Measurements from ENCODE around the gene DHX30. TPM values are rescaled to one million over a fixed set of nuclear protein-coding genes. Genes with fewer than 3 reads are reported as not detected.

DHX30 gene
- total and polyA plus RNA-seq, 2 of the 4 experiments (the other 2 are of a cell fraction), result 55.6 to 57.2 TPM

DNA sequence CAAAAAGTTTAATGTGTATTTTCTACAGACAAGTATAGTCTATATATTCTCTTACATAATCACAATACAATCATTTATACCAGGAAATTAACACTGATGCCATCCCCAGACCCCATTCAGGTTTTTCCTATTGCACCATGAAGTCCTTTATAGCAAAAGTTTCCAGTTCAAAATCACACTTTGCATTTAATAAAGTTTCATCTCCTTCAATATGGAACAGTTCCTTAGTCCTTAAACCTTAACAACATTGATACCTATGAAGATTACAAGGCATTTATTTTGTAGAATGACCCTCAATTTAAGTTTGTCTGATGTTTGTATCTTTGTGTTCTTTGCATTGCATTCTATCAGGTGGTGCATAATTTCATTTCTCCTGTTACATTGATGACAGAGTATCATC, 19.3 kb upstream of the DHX30 start:
- H3K18ac ChIP-seq (ENCODE audit: low read depth, low read length), result no peak overlapping the region
- no peak overlapping the region for H4K5ac ChIP-seq (ENCODE audit: low read depth, low read length)
- no peak overlapping the region for H3K23ac ChIP-seq (ENCODE audit: low read depth, low read length)
- in situ Hi-C loops (cut with MboI; ENCODE audit: low sequenced_read_pairs), result no loop called here
- no peak overlapping the region for H3K4me3 ChIP-seq (ENCODE audit: insufficient read depth, low read depth, low read length)
- no peak overlapping the region for H3K9ac ChIP-seq (ENCODE audit: low read depth, low read length)
- no peak overlapping the region for H2BK15ac ChIP-seq (ENCODE audit: low read depth, low read length)
- H3K36me3 ChIP-seq (ENCODE audit: control insufficient read depth, insufficient read depth, low read length), result 0 out of 2 replicates have a peak, but pooled peaks cover under 1% of the 10 kb centered on the region
- H2AFZ ChIP-seq (replicated peaks; ENCODE audit: low read length, poor library complexity), result no peak overlapping the region
- no peaks in the 10 kb centered on the region for H3K27me3 ChIP-seq (ENCODE audit: control insufficient read depth, insufficient read depth, low read length)
- CTCF ChIA-PET, result no interaction called here
- no peak overlapping the region for H4K8ac ChIP-seq (ENCODE audit: low read depth in 2 of 2, low read length in 2 of 2)
- no peak overlapping the region for H2AK5ac ChIP-seq (ENCODE audit: low read depth, low read length)
- H3K14ac ChIP-seq (replicated peaks; ENCODE audit: low read depth, low read length), result no peak overlapping the region
- H3K9me3 ChIP-seq (ENCODE audit: control insufficient read depth, insufficient read depth, low read length), result no peaks in the 10 kb centered on the region
- ATAC-seq (ENCODE audit: low read depth) (no peak), DNase-seq (no peak)
- no peak overlapping the region for H2AK9ac ChIP-seq (replicated peaks; ENCODE audit: low read depth, low read length, poor library complexity)
- H3K4me1 ChIP-seq (ENCODE audit: control insufficient read depth, insufficient read depth, low read length), result peaks cover 2% of the 10 kb centered on the region
- dilution Hi-C loops (cut with HindIII; ENCODE audit: low sequenced_read_pairs, unreplicated experiment), result no loop called here
- no peak overlapping the region for H4K91ac ChIP-seq (ENCODE audit: insufficient read depth, low read depth, low read length)
- H2BK120ac ChIP-seq (ENCODE audit: low read depth, low read length), result no peak overlapping the region
- POLR2A ChIA-PET (ENCODE audit: unreplicated experiment), result no interaction called here
- peaks cover 3 to 29% of the 10 kb centered on the region in 2 experiments; a peak in 3 of 4 replicates for H3K79me1 ChIP-seq (ENCODE audit: low read depth in 1 of 2, low read length in 2 of 2)
- no peak overlapping the region for H3K56ac ChIP-seq (ENCODE audit: extremely low read depth, insufficient read depth, low read length)
- peaks cover 16% of the 10 kb centered on the region for H4K20me1 ChIP-seq (ENCODE audit: insufficient read depth, low read length)
- no TSS peak for BruUV-seq (replicated peaks)
- no peak overlapping the region for H3K27ac ChIP-seq (ENCODE audit: insufficient read depth, low read length)
- H2BK20ac ChIP-seq (ENCODE audit: low read depth, low read length), result no peak overlapping the region
- no peak overlapping the region for H2BK5ac ChIP-seq (ENCODE audit: low read depth, low read length, poor library complexity, severe bottlenecking)
- TF ChIP-seq RCOR1 (IDR thresholded peaks at IDR 0.05; ENCODE audit: insufficient replicate concordance, low read length), result no peak
- no peak overlapping the region for H3K4ac ChIP-seq (ENCODE audit: low read depth, low read length)
- intact Hi-C loops (cut with micrococcal nuclease), result no loop called here
- H3K4me2 ChIP-seq (ENCODE audit: low read depth, low read length), result no peak overlapping the region
- no peaks in the 10 kb centered on the region for H3K9me1 ChIP-seq (ENCODE audit: insufficient read depth, low read length)

Measured in IMR-90 (cell line).